ENCODE results near the gene GTF3C2.
"Not testable (repeated sequence)": the region's sequence is repeated elsewhere in the genome, so short reads cannot be mapped to it uniquely, and the experiment has no call there.

DNA sequence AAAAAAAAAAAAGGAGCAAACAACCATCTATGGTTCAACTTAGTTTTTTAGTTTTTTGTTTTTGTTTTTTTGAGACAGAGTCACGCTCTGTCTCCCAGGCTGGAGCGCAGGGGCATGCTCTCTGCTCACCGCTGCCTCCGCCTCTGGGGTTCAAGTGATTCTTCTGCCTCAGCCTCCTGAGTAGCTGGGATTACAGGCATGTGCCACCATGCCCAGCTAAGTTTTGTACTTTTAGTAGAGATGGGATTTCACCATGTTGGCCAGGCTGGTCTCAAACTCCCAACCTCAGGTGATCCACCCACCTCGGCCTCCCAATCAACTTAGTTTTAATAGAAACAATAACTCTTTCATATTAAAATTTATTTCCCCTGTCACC, 3.2 kb downstream of the GTF3C2 start:
- TF ChIP-seq, protein P1, sequence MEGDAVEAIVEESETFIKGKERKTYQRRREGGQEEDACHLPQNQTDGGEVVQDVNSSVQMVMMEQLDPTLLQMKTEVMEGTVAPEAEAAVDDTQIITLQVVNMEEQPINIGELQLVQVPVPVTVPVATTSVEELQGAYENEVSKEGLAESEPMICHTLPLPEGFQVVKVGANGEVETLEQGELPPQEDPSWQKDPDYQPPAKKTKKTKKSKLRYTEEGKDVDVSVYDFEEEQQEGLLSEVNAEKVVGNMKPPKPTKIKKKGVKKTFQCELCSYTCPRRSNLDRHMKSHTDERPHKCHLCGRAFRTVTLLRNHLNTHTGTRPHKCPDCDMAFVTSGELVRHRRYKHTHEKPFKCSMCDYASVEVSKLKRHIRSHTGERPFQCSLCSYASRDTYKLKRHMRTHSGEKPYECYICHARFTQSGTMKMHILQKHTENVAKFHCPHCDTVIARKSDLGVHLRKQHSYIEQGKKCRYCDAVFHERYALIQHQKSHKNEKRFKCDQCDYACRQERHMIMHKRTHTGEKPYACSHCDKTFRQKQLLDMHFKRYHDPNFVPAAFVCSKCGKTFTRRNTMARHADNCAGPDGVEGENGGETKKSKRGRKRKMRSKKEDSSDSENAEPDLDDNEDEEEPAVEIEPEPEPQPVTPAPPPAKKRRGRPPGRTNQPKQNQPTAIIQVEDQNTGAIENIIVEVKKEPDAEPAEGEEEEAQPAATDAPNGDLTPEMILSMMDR (IDR thresholded peaks at IDR 0.05; ENCODE audit: insufficient read depth, low read depth, low read length), result not testable (repeated sequence)
- not testable (repeated sequence) for TF ChIP-seq EZH2 (IDR thresholded peaks at IDR 0.05; ENCODE audit: insufficient read depth, low read length)
